Upper lobe of left lung (tissue), 4 donors: ENCODE data around the gene SRGAP2B.
"Not testable (repeated sequence)": the region's sequence is repeated elsewhere in the genome, so short reads cannot be mapped to it uniquely, and the experiment has no call there.

Source experiments
- EP300 ChIP-seq, 4 donors: sonication (generic); formaldehyde crosslinking; IDR thresholded peaks; one replicate each; pipeline ENCODE4 v1.5.1; 2017; ENCODE audit warnings: antibody characterized with exemption in 4 of 4, control low read depth in 2 of 4
- POLR2A ChIP-seq, 4 donors: fragments of 450-650 bp; IDR thresholded peaks; one replicate each; pipeline ENCODE4 v1.5.1; 2016 to 2017; ENCODE audit warnings: antibody characterized with exemption in 4 of 4, mild to moderate bottlenecking in 2 of 4
- POLR2AphosphoS5 ChIP-seq, 2 donors: sonication (generic); formaldehyde crosslinking; IDR thresholded peaks; one replicate each; pipeline ENCODE4 v1.5.1; 2017; ENCODE audit warnings: antibody characterized with exemption in 2 of 2
- TF ChIP-seq, protein P1 (sequence below), 6 experiments: fragments of 450-650 bp in 4 of 6; fragments of 200-600 bp in 2 of 6; sonication (generic) in 2 of 6; IDR thresholded peaks; one replicate each; pipeline ENCODE4 v1.5.1; 2016 to 2019; ENCODE audit warnings: antibody characterized with exemption in 6 of 6

DNA sequence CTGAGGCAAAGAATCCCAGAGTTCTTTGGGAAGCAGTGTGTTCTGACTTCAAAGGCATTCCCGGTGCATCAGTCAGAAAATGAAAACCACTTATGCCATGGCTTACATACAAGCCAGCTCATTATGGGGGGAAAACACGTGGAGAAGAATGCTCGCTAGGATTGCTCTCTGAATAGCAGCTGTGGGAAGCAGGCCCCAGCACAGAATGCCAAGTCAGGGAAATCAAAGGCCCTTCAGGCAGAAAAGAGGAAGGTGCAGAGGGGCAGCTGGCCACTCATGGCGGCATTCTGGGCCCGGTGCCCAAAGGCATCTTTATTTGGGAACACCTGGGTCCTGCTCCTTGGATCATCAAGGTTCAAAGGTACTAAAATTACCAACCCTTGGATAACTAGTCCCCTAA lies 184.4 kb downstream of the SRGAP2B start:
- TF ChIP-seq, protein P1, sequence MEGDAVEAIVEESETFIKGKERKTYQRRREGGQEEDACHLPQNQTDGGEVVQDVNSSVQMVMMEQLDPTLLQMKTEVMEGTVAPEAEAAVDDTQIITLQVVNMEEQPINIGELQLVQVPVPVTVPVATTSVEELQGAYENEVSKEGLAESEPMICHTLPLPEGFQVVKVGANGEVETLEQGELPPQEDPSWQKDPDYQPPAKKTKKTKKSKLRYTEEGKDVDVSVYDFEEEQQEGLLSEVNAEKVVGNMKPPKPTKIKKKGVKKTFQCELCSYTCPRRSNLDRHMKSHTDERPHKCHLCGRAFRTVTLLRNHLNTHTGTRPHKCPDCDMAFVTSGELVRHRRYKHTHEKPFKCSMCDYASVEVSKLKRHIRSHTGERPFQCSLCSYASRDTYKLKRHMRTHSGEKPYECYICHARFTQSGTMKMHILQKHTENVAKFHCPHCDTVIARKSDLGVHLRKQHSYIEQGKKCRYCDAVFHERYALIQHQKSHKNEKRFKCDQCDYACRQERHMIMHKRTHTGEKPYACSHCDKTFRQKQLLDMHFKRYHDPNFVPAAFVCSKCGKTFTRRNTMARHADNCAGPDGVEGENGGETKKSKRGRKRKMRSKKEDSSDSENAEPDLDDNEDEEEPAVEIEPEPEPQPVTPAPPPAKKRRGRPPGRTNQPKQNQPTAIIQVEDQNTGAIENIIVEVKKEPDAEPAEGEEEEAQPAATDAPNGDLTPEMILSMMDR (IDR thresholded peaks at IDR 0.05), result not testable (repeated sequence)
- TF ChIP-seq EP300, POLR2AphosphoS5, POLR2A (IDR thresholded peaks at IDR 0.05): not testable (repeated sequence)
